ENCODE measurements around the gene NLGN4Y.
"Not testable (repeated sequence)": the region's sequence is repeated elsewhere in the genome, so short reads cannot be mapped to it uniquely, and the experiment has no call there.

NLGN4Y gene

DNA sequence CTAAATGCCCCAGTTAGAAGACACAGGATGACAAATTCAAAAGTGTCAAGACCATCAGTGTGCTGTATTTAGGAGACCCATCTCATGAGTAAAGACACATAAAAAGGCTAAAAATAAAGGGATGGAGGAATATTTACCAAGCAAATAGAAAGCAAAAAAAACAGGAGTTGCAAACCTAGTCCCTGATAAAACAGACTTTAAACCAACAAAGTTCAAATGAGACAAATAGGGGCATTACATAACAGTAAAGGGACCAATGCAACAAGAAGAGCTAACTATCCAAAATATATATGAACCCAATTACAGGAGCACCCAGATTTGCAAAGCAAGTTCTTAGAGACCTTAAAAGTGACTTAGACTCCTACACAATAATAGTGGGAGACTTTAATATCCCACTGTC is 336.1 kb downstream of the NLGN4Y start:
- no peak for DNase-seq

DNA sequence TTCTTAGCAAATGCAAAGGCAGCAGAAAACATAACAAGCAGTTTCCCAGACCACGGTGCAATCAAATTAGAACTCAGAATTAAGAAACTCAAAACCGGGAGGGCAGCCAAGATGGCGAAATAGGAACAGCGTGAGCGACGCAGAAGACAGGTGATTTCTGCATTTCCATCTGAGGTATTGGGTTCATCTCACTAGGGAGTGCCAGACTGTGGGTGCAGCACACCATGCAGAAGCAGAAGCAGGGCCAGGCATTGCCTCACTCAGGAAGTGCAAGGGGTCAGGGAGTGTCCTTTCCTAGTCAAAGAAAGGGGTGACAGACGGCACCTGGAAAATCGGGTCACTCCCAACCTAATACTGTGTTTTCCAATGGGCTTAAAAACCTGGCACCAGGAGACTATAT is 336.7 kb downstream of the NLGN4Y start:
- not testable (repeated sequence) for DNase-seq

DNA sequence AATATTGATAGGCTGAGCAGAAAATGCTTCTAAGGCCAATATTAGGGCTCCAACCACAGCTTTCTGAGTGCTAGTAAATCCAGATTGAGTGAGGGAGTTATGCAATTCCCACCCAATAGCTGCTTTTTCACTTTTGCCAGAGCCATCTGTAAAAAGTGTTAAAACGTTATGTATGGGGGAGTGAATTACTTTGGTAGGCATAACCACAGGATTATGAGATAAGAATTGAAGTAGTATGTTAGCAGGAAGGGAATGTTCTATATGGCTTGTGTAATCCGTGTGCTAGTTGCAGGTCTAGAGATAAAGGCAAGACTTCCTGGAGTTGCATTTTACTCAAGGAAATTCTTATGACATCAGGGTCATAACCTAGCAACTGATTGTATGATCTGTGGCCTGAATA is 347.6 kb downstream of the NLGN4Y start:
- DNase-seq: no peak

Data from AML-193 (cell line).